Measurements from ENCODE around the gene BBS9. TPM values are rescaled to one million over a fixed set of nuclear protein-coding genes. Genes with fewer than 3 reads are reported as not detected.

Gene BBS9
- total RNA-seq, 1 donor = 33.3 TPM

- Histone ChIP-seq H3K4me1 (ENCODE audit: insufficient read depth, low read length) (no peaks in the 10 kb centered on the region), H3K4me2 (ENCODE audit: insufficient read depth, low read length) (no peak overlapping the region), H3K36me3 (ENCODE audit: insufficient read depth, low read length) (no peaks in the 10 kb centered on the region), H3K9me3 (ENCODE audit: low read depth, low read length) (no peaks in the 10 kb centered on the region), H3K79me2 (ENCODE audit: insufficient read depth, low read length) (no peaks in the 10 kb centered on the region), H2AFZ (ENCODE audit: low read length) (no peak overlapping the region), H3K4me3 (ENCODE audit: insufficient read depth, low read length) (no peak overlapping the region), H3K27ac (ENCODE audit: low read depth, low read length) (no peak overlapping the region), H3K27me3 (ENCODE audit: insufficient read depth, low read length) (no peaks in the 10 kb centered on the region), H4K20me1 (ENCODE audit: insufficient read depth, low read length) (no peaks in the 10 kb centered on the region)
- DNase-seq (ENCODE audit: insufficient read length, low spot score, missing footprints) = no peak
- TF ChIP-seq, protein P1, sequence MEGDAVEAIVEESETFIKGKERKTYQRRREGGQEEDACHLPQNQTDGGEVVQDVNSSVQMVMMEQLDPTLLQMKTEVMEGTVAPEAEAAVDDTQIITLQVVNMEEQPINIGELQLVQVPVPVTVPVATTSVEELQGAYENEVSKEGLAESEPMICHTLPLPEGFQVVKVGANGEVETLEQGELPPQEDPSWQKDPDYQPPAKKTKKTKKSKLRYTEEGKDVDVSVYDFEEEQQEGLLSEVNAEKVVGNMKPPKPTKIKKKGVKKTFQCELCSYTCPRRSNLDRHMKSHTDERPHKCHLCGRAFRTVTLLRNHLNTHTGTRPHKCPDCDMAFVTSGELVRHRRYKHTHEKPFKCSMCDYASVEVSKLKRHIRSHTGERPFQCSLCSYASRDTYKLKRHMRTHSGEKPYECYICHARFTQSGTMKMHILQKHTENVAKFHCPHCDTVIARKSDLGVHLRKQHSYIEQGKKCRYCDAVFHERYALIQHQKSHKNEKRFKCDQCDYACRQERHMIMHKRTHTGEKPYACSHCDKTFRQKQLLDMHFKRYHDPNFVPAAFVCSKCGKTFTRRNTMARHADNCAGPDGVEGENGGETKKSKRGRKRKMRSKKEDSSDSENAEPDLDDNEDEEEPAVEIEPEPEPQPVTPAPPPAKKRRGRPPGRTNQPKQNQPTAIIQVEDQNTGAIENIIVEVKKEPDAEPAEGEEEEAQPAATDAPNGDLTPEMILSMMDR (IDR thresholded peaks at IDR 0.05; ENCODE audit: extremely low read depth, low read depth, low read length) = no peak
These were observed 453.2 kb downstream of the BBS9 start for GRCh38 chr7:33582533-33582932.

DNA sequence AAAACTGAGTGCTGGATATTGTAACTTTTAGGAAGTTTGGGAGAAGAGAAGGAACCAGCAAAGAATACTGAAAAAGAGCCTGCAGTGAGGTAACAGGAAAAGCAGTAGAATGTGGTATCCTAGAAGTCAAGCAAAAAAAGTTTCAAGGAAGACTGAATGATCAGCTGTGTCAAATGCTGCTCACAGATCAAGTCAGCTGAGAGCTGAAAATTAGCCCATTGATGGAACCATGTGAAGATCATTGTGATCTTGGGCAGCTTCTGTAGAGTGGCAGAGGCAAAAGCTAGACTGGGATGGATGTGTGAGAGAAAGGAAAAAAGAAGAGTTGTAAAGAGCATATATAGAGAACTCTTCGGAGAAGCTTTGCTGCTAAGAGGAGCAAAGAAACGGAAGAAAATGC is 460.5 kb downstream of the BBS9 start:
- no peaks in the 10 kb centered on the region for H4K20me1 ChIP-seq (ENCODE audit: insufficient read depth, low read length)
- peaks cover 6% of the 10 kb centered on the region for H3K4me1 ChIP-seq (ENCODE audit: insufficient read depth, low read length)
- H3K4me2 ChIP-seq (ENCODE audit: insufficient read depth, low read length) = no peak overlapping the region
- H3K4me3 ChIP-seq (ENCODE audit: insufficient read depth, low read length) = no peak overlapping the region
- H3K36me3 ChIP-seq (ENCODE audit: insufficient read depth, low read length) = no peaks in the 10 kb centered on the region
- no peak overlapping the region for H3K27ac ChIP-seq (ENCODE audit: low read depth, low read length)
- DNase-seq (ENCODE audit: insufficient read length, low spot score, missing footprints) = no peak
- H3K27me3 ChIP-seq (ENCODE audit: insufficient read depth, low read length) = no peaks in the 10 kb centered on the region
- no peaks in the 10 kb centered on the region for H3K9me3 ChIP-seq (ENCODE audit: low read depth, low read length)
- no peak overlapping the region for H2AFZ ChIP-seq (ENCODE audit: low read length)
- no peaks in the 10 kb centered on the region for H3K79me2 ChIP-seq (ENCODE audit: insufficient read depth, low read length)
- TF ChIP-seq, protein P1 (IDR thresholded peaks at IDR 0.05; ENCODE audit: extremely low read depth, low read depth, low read length) = no peak

DNA sequence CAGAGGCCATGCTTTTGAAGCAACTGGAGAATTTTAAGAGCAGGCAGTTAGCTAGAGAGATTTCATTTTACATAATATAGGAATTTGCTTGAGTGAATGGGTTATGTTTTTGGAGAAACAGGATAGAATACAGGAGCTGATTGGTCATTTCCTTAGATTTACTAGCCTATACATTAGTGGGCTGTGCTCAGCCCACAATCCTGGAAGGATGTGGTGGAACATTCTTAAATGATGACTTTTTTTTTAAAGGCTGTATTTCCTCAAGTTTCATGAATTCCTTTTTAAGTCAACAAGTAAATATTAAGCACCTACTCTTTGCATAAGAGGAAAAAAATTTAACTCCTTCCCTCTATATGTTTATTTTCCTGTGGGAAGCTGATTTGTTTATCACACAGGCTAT is 461.6 kb downstream of the BBS9 start:
- TF ChIP-seq, protein P1 (IDR thresholded peaks at IDR 0.05; ENCODE audit: extremely low read depth, low read depth, low read length) = no peak

GRCh38 chr7:33591490-33591889 is 462.1 kb downstream of the BBS9 start:
- H3K4me2 ChIP-seq (ENCODE audit: insufficient read depth, low read length) = no peak overlapping the region
- H3K27me3 ChIP-seq (ENCODE audit: insufficient read depth, low read length) = no peaks in the 10 kb centered on the region
- H3K79me2 ChIP-seq (ENCODE audit: insufficient read depth, low read length) = no peaks in the 10 kb centered on the region
- no peak overlapping the region for H3K4me3 ChIP-seq (ENCODE audit: insufficient read depth, low read length)
- no peaks in the 10 kb centered on the region for H4K20me1 ChIP-seq (ENCODE audit: insufficient read depth, low read length)
- no peak for DNase-seq (ENCODE audit: insufficient read length, low spot score, missing footprints)
- TF ChIP-seq, protein P1 (IDR thresholded peaks at IDR 0.05; ENCODE audit: extremely low read depth, low read depth, low read length) = no peak
- no peaks in the 10 kb centered on the region for H3K36me3 ChIP-seq (ENCODE audit: insufficient read depth, low read length)
- H3K27ac ChIP-seq (ENCODE audit: low read depth, low read length) = no peak overlapping the region
- peaks cover 6% of the 10 kb centered on the region for H3K4me1 ChIP-seq (ENCODE audit: insufficient read depth, low read length)
- no peak overlapping the region for H2AFZ ChIP-seq (ENCODE audit: low read length)
- H3K9me3 ChIP-seq (ENCODE audit: low read depth, low read length) = no peaks in the 10 kb centered on the region

More for the DNA sequence above, 461.6 kb downstream of the BBS9 start:
- peaks cover 6% of the 10 kb centered on the region for H3K4me1 ChIP-seq (ENCODE audit: insufficient read depth, low read length)
- no peak overlapping the region for H3K4me3 ChIP-seq (ENCODE audit: insufficient read depth, low read length)
- no peak for DNase-seq (ENCODE audit: insufficient read length, low spot score, missing footprints)
- H3K36me3 ChIP-seq (ENCODE audit: insufficient read depth, low read length) = no peaks in the 10 kb centered on the region
- H3K4me2 ChIP-seq (ENCODE audit: insufficient read depth, low read length) = no peak overlapping the region
- no peaks in the 10 kb centered on the region for H4K20me1 ChIP-seq (ENCODE audit: insufficient read depth, low read length)
- H3K27me3 ChIP-seq (ENCODE audit: insufficient read depth, low read length) = no peaks in the 10 kb centered on the region
- no peak overlapping the region for H2AFZ ChIP-seq (ENCODE audit: low read length)
- H3K79me2 ChIP-seq (ENCODE audit: insufficient read depth, low read length) = no peaks in the 10 kb centered on the region
- H3K9me3 ChIP-seq (ENCODE audit: low read depth, low read length) = no peaks in the 10 kb centered on the region
- no peak overlapping the region for H3K27ac ChIP-seq (ENCODE audit: low read depth, low read length)
